GM21825 (cell line): ENCODE results near the gene CREB3L4.
"Not testable (repeated sequence)": the region's sequence is repeated elsewhere in the genome, so short reads cannot be mapped to it uniquely, and the experiment has no call there.

Source experiments
- ATAC-seq: cut with Tn5 transposase; IDR thresholded peaks from one replicate; pipeline ENCODE4 v1.9.1; 2021; ENCODE audit warnings: mild to moderate bottlenecking, moderate library complexity; ENCODE audit not compliant: unreplicated experiment

The CREB3L4 gene

DNA sequence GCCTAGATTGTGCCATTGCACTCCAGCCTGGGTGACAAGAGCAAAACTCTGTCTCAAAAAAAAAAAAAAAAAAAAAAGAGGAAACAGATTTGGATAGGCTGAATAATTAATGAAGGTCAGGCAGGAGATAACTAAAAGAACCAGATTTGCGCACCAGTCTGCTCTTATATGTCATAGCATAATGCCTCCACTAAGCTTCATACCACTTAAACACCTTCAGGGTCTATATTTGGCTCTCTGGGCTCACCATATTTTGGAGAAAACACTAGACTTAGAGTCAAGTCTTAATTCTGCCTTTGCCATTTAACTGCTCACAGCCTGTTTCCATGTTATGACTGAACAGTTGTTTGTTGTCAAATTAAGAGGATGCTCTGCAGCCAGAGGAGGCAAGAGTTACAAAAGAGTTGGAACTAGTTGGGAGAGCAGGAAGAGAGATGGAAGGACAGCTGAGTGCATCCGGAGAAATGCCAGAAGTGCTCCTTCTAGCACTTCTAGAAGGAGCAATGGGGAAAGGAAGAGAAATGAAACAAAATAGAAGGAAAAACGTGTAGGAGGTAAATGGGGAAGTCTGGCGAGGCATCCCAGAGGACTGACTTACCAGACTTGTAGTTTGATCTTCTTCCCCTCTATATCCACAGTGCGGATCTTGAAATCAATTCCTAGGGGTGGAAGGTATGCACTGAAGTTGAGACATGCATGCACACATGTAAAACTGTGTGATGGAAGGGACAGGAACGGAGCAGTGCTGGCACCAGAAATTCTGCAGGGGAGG is 16.6 kb downstream of the CREB3L4 start:
- ATAC-seq, result no peak

DNA sequence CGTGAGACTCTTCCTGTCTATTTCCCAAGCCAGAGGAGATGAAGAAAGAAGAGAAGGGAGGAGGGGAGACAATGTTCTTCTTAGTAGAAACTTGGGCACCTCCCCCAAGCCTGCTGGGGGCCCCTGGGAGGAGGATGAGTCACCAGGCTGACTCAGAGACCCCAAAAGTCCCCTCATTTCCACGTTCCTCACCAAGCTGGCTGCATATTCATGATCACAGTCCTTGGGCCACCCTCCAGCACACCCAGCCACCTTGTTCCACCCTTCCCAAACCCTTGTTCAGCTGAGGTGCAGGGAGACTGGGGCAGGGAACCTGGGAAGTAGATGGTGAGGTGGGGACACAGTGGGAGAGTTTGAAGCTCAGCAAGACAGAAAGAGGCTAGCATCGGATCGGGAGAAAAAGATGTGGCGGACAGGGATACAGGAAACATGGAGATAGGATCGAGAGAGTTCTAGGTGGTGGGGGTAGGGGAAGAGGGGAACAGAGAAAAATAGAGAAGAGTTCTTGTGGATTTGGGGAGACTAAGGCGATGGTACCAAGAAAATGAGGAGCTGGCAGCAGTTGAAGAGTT is 17.7 kb downstream of the CREB3L4 start:
- ATAC-seq, result no peak

DNA sequence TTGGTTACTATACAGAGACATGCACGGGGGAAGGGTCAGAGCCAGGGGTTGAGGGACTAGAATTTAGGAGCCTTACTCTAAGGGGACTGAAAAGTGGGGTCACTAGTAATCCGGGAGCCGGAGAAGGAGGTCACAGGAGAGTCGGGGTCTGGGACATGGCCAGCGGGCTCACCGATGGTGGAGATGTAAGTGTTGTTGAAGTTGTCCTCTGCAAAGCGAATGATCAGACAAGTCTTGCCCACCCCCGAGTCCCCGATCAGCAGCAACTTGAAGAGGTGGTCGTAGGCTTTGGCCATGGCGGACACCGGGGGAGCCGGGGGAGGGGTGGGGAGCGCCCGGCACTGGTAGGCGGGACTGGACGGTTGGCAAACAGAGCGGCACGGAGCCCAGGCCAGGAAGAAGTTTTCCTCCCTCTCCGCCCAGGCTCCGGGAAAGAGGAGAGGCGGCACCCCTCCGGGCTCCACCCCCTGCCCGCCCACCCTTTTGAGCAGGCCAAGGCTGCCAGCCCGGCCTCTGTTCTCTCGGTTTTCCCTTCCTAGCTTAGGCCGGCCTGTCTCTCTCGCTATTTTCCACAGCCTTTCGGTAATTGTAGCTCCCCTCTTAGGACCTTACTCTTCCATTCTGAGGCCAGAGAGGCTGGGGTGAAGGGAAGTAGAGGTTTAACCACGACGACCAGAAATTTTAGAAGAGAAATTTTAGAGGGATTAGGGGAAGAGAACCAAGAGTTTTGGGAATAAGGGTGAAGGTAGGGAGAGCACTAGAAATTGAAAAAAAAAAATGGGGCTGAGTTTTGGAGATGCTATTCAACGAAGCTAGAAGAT is 18.4 kb downstream of the CREB3L4 start, which contains the start of gene RAB13:
RAB13 (minus strand) TSS at position 399 of the 821 bp plus-strand sequence; CDS start at position 296, 103 bp downstream.
- no peak for ATAC-seq

DNA sequence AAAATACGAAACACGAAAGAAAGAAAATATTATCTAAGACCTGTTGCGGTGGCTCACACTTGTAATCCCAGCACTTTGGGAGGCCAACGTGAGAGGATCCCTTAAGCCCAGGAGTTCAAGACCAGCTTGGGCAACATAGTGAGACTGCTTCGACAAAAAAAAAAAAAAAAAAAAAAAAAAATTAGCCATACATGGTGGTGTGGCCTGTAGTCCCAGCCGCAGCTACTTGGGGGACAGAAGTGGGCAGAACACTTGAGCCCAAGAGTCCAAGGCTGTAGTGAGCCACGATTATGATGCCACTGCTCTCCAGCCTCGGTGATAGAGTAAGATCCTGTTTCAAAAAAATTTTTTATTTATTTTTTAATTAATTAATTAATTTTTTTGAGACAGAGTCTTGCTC is 19.9 kb downstream of the CREB3L4 start:
- no peak for ATAC-seq

DNA sequence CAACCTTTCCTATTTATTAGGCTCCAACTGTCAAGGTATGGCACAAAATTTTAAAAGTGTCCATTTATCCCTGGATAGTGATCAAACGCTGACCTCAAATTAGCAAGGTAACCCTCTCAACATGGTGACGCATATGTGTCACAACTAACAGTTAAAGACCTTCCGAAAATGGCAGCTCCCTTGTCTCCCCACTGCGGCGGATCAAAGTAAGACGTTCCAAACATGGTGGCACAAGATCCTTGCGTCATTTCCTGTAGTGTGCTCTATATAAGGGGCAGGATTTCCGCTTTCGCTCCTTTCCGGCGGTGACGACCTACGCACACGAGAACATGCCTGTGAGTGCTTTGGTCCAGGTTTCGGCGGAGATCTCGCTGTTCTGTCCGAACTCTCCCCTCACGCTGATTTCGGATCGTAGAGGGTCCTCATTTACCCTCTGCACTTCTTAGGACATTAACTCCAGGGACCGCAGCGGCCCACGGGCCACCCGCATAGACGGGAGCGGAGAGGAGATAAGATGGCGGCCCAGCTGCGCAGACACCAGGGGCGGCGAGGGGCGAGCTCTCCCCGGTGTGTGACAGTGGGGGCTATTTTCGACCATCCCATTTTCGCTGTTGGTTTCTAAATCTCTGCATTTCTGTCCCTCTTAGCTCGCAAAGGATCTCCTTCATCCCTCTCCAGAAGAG is 22.9 kb downstream of the CREB3L4 start, which contains the start of gene RPS27:
RPS27 (plus strand) TSS at position 295 of the 683 bp plus-strand sequence; CDS start at position 330, 35 bp downstream.
- ATAC-seq, result peak; percentile 75

DNA sequence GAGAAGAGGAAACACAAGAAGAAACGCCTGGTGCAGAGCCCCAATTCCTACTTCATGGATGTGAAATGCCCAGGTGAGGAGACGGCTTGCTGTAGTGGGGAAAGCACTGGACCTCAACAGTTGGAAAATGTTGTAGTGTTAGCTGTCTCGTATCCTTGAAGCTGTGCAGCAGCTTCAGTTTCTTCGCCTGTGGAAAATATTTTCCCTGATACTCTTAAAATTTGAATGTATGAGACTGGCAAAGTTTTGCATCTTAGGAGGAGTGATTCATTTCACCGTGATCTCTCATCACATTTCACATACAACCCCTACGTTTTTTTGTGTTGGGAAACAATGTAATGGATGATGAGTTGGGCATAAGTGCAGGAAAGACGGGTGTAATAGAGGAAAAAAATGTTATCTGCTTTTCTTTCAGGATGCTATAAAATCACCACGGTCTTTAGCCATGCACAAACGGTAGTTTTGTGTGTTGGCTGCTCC is 23.5 kb downstream of the CREB3L4 start:
- no peak for ATAC-seq

DNA sequence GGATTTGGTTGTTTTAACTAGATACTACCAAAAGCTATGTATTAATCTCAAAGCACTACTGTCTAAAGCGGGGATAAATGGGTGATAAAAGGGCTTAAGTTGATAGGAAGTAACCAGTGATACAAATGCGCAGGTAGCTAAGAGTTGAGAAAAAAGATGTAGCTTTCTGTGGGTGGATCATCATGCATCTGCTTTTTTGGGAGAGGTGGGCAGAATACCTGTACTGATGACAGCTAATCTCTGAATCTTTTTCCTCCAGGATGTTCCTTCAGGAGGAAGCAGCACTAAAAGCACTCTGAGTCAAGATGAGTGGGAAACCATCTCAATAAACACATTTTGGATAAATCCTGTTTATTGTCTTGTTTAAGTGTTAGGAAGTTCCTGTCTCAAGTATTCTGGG is 24.1 kb downstream of the CREB3L4 start:
- no peak for ATAC-seq

DNA sequence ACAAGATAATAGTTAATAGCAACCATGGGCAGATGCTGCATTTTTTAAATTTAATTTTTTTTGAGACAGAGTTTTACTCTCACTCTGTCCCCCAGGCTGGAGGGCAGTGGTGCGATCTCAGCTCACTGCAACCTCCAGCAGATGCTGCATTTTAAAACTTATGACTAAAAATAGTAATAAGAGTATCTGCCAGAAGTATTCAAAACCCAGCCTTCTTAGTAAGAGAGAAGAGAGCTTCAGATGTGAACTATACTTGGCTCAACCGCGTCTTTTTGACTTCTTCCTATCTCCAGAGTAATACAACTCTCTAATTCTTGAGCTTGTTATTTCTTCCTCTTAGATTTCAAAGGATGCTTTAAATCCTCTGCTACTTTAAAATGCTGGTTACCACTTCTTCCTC is 27.5 kb downstream of the CREB3L4 start:
- no peak for ATAC-seq

DNA sequence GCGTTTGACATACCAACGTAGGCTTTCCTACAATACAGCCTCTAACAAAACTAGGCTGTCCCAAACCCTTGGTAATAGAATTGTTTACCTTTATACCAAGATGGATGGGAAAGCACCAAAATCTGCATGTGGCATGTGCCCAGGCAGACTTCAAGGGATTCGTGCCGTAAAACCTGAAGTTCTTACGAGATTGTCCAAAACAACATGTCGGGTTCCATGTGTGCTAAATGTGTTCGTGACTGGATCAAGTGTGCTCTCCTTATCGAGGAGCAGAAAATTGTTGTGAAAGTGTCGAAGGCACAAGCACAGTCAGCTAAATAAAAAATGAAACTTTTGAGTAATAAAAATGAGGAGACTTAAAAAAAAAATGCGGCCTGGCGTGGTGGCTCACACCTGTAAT is 27.9 kb downstream of the CREB3L4 start:
- no peak for ATAC-seq

DNA sequence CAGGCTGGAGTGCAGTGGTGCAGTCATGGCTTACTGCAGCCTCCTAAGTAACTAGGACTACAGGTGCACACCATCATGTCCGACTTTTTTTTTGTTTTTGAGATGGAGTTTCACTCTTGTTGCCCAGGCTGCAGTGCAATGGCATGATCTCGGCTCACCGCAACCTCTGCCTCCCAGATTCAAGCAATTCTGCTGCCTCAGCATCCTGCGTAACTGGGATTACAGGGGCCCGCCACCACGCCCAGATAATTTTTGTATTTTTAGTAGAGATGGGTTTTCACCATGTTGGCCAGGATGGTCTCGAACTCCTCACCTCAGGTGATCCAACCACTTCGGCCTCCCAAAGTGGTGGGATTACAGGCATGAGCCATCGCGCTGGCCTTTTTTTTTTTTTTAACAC is 29.2 kb downstream of the CREB3L4 start:
- ATAC-seq, result not testable (repeated sequence)

DNA sequence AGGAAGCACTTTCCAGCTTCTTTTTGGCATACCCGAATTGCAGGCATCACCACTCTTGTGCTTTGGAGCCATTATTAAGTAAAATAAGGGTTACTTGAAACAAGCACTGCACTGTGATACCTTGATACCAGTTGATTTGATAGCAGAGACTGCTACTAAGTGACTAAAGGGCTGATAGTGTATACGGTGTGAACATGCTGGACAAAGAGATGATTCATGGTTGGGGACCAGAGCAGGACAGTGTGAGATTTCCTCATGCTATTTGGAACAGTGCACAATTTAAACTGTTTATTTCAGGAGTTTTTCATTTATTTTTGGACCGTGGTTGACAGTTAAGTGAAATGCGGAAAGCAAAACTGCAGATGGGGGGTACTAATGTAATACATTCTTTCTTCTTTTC is 32.7 kb downstream of the CREB3L4 start:
- no peak for ATAC-seq

DNA sequence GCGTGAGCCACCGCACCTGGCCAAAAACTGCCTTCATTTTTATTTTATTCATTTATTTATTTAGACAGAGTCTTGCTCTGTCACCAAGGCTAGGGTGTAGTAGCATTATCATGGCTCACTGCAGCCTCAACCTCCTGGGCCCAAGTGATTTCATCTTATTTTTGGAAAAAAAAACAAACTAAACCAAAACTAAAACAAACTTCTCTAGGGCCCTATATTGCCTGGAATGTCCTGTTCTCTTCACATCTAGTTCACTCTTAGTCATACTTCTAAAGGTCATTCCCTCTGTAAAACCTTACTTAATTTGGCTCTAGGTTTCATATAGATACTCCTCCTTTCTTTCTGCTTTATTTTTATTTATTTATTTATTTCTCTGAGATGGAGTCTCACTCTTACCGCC is 38.4 kb downstream of the CREB3L4 start:
- ATAC-seq, result no peak

DNA sequence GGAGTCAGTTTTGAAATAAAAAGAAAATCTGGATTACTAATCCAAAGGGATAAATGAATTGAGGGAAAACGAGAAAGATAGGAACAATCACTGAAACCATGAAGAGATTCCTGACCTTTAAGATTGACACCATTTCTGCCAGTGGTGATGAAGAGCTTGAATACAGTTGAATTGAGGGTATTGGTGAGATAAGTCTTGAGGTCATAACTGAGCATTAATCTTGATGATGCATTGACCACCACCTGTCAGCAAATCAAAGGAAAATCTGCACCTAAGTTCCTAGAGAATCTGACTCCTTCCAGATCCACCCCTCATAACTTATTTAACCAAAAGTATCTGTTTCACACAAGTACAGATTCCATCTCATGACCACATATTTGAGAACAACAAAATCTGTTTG is 44.4 kb downstream of the CREB3L4 start:
- ATAC-seq, result no peak

DNA sequence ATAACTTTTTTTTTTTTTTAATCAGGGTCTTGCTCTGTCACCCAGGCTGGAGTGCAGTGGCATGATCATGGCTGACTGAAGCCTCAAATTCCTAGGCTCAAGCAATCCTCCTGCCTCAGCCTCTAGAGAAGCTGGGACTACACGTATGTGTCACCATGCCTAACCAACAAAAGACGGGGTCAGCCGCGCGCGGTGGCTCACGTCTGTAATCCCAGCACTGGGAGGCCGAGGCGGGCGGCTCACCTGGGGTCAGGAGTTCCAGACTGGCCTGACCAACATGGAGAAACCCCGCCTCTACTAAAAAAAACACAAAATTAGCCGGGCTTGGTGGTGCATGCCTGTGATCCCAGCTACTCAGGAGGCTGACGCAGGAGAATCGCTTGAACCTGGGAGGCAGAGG is 44.8 kb downstream of the CREB3L4 start:
- ATAC-seq, result not testable (repeated sequence)

DNA sequence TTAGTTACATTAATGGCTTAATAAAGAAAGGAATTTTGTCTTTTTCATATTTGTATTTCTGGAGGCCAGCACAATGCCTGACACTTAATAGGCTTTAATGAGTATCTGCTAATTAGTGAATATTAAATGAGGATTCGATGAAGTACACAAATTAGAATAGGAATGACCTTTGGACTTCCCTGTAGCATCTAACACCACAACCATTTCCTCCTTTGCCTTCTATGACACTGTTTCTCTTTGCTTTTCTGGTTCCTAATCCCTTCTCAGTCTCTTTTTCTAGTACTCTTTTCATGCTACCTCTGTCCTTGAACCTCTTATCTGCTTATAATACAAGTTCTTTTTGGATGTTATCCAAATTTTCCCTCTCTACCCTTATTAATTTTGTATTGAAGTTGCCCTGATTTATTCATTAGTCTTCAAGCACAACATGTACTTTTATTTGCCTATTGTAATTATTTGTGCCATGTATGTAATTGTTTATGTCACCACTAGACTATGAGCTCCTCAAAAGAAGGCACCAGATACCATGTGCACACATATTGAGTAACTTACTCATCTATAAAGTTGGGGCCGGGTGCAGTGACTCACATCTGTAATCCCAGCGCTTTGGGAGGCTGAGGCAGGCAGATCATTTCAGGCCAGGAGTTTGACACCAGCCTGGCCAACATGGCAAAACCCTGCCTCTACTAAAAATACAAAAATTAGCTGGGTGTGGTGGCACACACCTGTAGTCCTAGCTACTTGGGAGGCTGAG is 46.6 kb downstream of the CREB3L4 start:
- ATAC-seq, result no peak

DNA sequence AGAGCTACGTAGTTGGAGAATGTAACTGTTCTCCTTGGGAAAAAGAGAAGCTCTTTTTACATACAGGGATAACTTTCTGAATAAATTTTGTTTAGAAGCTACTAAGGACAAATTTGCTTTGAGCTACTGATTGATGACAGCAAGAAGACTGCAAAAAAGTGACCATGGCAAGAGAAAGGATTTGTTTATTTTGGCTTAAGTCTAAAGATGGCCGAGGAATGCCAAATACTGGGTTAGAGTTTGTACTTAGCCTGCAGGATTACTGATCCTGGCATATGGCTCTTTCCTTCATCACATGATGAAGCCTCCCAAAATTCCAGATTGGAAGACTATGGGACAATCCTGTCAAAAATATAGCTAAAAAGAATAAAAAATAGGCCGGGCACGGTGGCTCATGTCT is 51.6 kb downstream of the CREB3L4 start:
- no peak for ATAC-seq

DNA sequence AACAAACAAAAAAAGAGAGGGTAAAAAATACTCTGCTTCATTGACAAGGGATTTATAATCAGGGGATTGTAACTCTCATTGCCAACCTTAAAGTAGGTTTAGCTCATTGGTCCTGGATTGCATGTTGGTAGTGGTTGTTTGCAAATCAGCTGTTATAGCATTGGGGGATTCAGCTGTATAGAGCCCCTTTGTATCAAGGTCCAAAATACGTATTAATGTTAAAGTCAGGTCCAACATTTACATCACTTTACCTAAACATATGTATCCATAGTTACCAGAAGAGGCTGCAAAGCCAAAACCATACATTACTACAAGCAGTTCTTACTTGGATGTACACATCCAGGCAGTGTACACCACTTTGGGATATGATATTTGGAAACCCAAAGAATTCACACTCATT is 52.2 kb downstream of the CREB3L4 start:
- no peak for ATAC-seq
